Smooth muscle cell (in vitro differentiated cells): Measurements from ENCODE around the gene PDLIM5. TPM values are rescaled to one million over a fixed set of nuclear protein-coding genes. Genes with fewer than 3 reads are reported as not detected.

Experiments
- DNase-seq: peaks from one replicate; lab custom pipeline; 2025; ENCODE audit not compliant: unreplicated experiment; lab: John Stamatoyannopoulos, UW
- H2AFZ ChIP-seq: fragments of 200-600 bp; sonication (generic); 2 replicates; pipeline ENCODE4 v1.6.0; 2016; ENCODE audit warnings: antibody characterized with exemption, low read depth, mild to moderate bottlenecking
- H3F3A ChIP-seq: fragments of 200-600 bp; sonication (generic); 2 replicates; pipeline ENCODE4 v1.6.0; 2017; ENCODE audit warnings: antibody characterized with exemption, low read depth
- H3K27ac ChIP-seq: fragments of 200-600 bp; sonication (generic); 2 replicates; pipeline ENCODE4 v1.5.1; 2016; ENCODE audit warnings: low read depth, mild to moderate bottlenecking
- H3K27me3 ChIP-seq: fragments of 200-600 bp; sonication (generic); 2 replicates; pipeline ENCODE4 v1.6.1; 2016; ENCODE audit warnings: low read depth, mild to moderate bottlenecking
- H3K36me3 ChIP-seq: fragments of 200-600 bp; sonication (generic); 2 replicates; pipeline ENCODE4 v1.5.1; 2016; ENCODE audit warnings: low read depth
- H3K4me1 ChIP-seq: fragments of 200-600 bp; sonication (generic); 2 replicates; pipeline ENCODE4 v1.5.1; 2016; ENCODE audit warnings: low read depth
- H3K4me2 ChIP-seq: fragments of 200-600 bp; sonication (generic); 2 replicates; pipeline ENCODE4 v1.6.0; 2016; ENCODE audit warnings: mild to moderate bottlenecking
- H3K4me3 ChIP-seq: fragments of 200-600 bp; sonication (generic); 2 replicates; pipeline ENCODE4 v1.5.1; 2016; ENCODE audit warnings: mild to moderate bottlenecking
- H3K79me2 ChIP-seq: fragments of 200-600 bp; sonication (generic); 2 replicates; pipeline ENCODE4 v1.6.0; 2016; ENCODE audit warnings: low read depth, mild to moderate bottlenecking
- H3K9ac ChIP-seq: fragments of 200-600 bp; sonication (generic); 2 replicates; pipeline ENCODE4 v1.6.0; 2016; ENCODE audit warnings: low read depth
- H3K9me3 ChIP-seq: fragments of 200-600 bp; sonication (generic); replicated peaks from 2 replicates; pipeline ENCODE4 v1.5.1; 2016; ENCODE audit warnings: low read depth
- H4K20me1 ChIP-seq: fragments of 200-600 bp; sonication (generic); 2 replicates; pipeline ENCODE4 v1.6.0; 2016; ENCODE audit warnings: low read depth
- CTCF ChIP-seq: fragments of 200-600 bp; sonication (generic); IDR thresholded peaks from 2 replicates; pipeline ENCODE4 v1.5.1; 2017; ENCODE audit warnings: borderline replicate concordance, mild to moderate bottlenecking, antibody characterized with exemption; ENCODE audit not compliant: insufficient read depth, poor library complexity, severe bottlenecking
- WGBS: methylation state at CpG from one replicate; pipeline ENCODE4 v1.1.7; 2016; ENCODE audit warnings: low lambda C conversion rate; 5-methylcytosine and 5-hydroxymethylcytosine counted together
- polyA plus RNA-seq: library from polyadenylated mRNA; unstranded; fragments of >200 nt; fragmentation: Nextera tagmentation; extraction: Ambion mirVana; gene quantifications from 2 replicates; pipeline ENCODE4 v1.2.1, GENCODE V29; 2016
- total RNA-seq: library from RNA; depleted of rRNA; stranded (reverse); fragments of >200 nt; gene quantifications from 2 replicates; pipeline ENCODE4 v1.2.3, GENCODE V29; 2014

Gene PDLIM5
- total and polyA plus RNA-seq, 2 experiments from 2014 or later = 129 to 150 TPM

- Histone ChIP-seq H3K9ac (peak overlapping the region; percentile 31), H3F3A (peaks cover 25% of the 10 kb centered on the region), H3K4me1 (peaks cover 51% of the 10 kb centered on the region), H4K20me1 (peaks cover 3% of the 10 kb centered on the region), H2AFZ (no peak overlapping the region), H3K79me2 (peaks cover 94% of the 10 kb centered on the region), H3K9me3 (no peaks in the 10 kb centered on the region), H3K27ac (peak overlapping the region; percentile 83), H3K36me3 (no peaks in the 10 kb centered on the region), H3K27me3 (no peaks in the 10 kb centered on the region), H3K4me3 (no peak overlapping the region), H3K4me2 (peak overlapping the region; percentile 71)
- WGBS = 50% methylated on average over 4 of the region's 4 CpGs
- no peak for DNase-seq
- TF ChIP-seq CTCF = no peak
Observed at GRCh38 chr4:94533405-94534223, 81.9 kb downstream of the PDLIM5 start.

- H2AFZ ChIP-seq = no peak overlapping the region
- no peaks in the 10 kb centered on the region for H3K36me3 ChIP-seq
- peaks cover 25% of the 10 kb centered on the region for H3F3A ChIP-seq
- H4K20me1 ChIP-seq = peaks cover 3% of the 10 kb centered on the region
- no peaks in the 10 kb centered on the region for H3K9me3 ChIP-seq
- WGBS = 20% methylated on average over 5 of the region's 5 CpGs
- no peaks in the 10 kb centered on the region for H3K27me3 ChIP-seq
- no peak for TF ChIP-seq CTCF
- H3K79me2 ChIP-seq = peaks cover 94% of the 10 kb centered on the region
- peaks cover 51% of the 10 kb centered on the region for H3K4me1 ChIP-seq
- peak overlapping the region; percentile 31 for H3K9ac ChIP-seq
- peak overlapping the region; percentile 18 for H3K4me3 ChIP-seq
- no peak for DNase-seq
- H3K4me2 ChIP-seq = peak overlapping the region; percentile 71
- peak overlapping the region; percentile 83 for H3K27ac ChIP-seq
Observed at GRCh38 chr4:94534401-94535312, 82.9 kb downstream of the PDLIM5 start.

GRCh38 chr4:94536049-94536448 is 84.3 kb downstream of the PDLIM5 start:
- Histone ChIP-seq H3K27me3 (no peaks in the 10 kb centered on the region), H3K4me3 (no peak overlapping the region), H3K9ac (no peak overlapping the region), H4K20me1 (peaks cover 3% of the 10 kb centered on the region), H3K9me3 (no peaks in the 10 kb centered on the region), H3K4me1 (peaks cover 45% of the 10 kb centered on the region), H3K4me2 (peak overlapping the region; percentile 71), H3K79me2 (peaks cover 91% of the 10 kb centered on the region), H3K36me3 (no peaks in the 10 kb centered on the region), H2AFZ (no peak overlapping the region), H3F3A (peaks cover 29% of the 10 kb centered on the region), H3K27ac (peak overlapping the region; percentile 83)
- 41% methylated on average over 3 of the region's 3 CpGs for whole genome bisulfite sequencing
- TF ChIP-seq CTCF = no peak
- DNase-seq = no peak
